ENCODE measurements around the gene SMIM28.

DNA sequence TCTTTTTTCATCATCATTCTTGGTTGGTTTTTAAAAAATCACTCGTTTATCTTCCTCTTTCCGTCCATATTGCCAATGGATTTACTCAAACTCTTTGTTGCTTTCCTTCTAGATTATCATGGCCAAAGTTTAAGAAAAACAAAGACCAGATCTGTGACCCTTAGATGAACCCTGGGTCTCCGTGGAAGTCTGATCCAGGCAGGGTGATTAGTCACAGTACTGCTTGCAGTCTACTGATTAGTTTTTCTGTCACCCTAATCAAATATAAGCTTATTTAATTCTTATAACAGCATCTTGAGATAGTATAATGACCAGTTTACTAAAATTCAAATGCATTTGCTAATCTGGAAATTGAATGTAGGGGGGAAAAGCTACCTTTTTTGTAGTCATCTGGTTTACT lies 6.0 kb upstream of the SMIM28 start:
- TF ChIP-seq TARDBP (IDR thresholded peaks at IDR 0.05) (no peak), FOXA1 (IDR thresholded peaks at IDR 0.05) (no peak)

Measured in HEK293T (cell line).